SK-N-SH (cell line): Measurements from ENCODE around the gene PLK3. TPM values are rescaled to one million over a fixed set of nuclear protein-coding genes. Genes with fewer than 3 reads are reported as not detected.

Experiments used
- CTCF ChIA-PET: fragments of 300-600, 350-600 bp; formaldehyde crosslinking; extraction: SDS; loops from one replicate; lab custom pipeline; 2021; lab: Yijun Ruan, JAX
- POLR2A ChIA-PET: fragments of 350-600 bp; sonication (Branson Sonifier 250); formaldehyde crosslinking; extraction: SDS; loops from one replicate; lab custom pipeline; 2020; ENCODE audit warnings: antibody characterized with exemption, inconsistent platforms; lab: Yijun Ruan, JAX
- DNase-seq: peaks from one replicate; pipeline ENCODE4 v3.0.0; 2012
- H2AFZ ChIP-seq: fragments of 200-600 bp; sonication (generic); 2 replicates; pipeline ENCODE4 v1.8.1; 2016; ENCODE audit warnings: antibody characterized with exemption, mild to moderate bottlenecking, low read depth
- H3F3A ChIP-seq: fragments of 200-600 bp; sonication (generic); replicated peaks from 2 replicates; pipeline ENCODE3; 2016; ENCODE audit warnings: antibody characterized with exemption, mild to moderate bottlenecking; ENCODE audit not compliant: insufficient read depth
- H3K27ac ChIP-seq, 2 experiments: fragments of 200-500 bp in 1 of 2; fragments of 200-600 bp in 1 of 2; sonication (Bioruptor generic) in 1 of 2; sonication (generic), shearing (Covaris generic) in 1 of 2; 2 replicates each; pipeline versions ENCODE4 v1.5.1 to v1.6.1; 2014 to 2016; ENCODE audit warnings: low read depth in 2 of 2, inconsistent platforms in 1 of 2, low read length in 1 of 2, mild to moderate bottlenecking in 1 of 2, mixed read lengths in 1 of 2
- H3K27me3 ChIP-seq: fragments of 200-600 bp; sonication (generic), shearing (Covaris generic); 2 replicates; pipeline ENCODE4 v1.6.1; 2016; ENCODE audit warnings: mixed run types; ENCODE audit not compliant: insufficient read depth
- H3K36me3 ChIP-seq, 2 experiments: fragments of 200-500 bp in 1 of 2; fragments of 200-600 bp in 1 of 2; sonication (Bioruptor generic) in 1 of 2; sonication (generic) in 1 of 2; replicated peaks in 1 of 2; 2 replicates each; pipeline versions ENCODE3 to v1.5.1; 2014 to 2016; ENCODE audit warnings: low read length in 1 of 2, mild to moderate bottlenecking in 1 of 2; ENCODE audit not compliant: insufficient read depth in 2 of 2, control insufficient read depth in 1 of 2
- H3K4me1 ChIP-seq, 2 experiments: fragments of 200-500 bp in 1 of 2; fragments of 200-600 bp in 1 of 2; sonication (Bioruptor generic) in 1 of 2; sonication (generic), shearing (Covaris generic) in 1 of 2; 2 replicates each; pipeline versions ENCODE4 v1.5.1 to v1.6.1; 2014 to 2016; ENCODE audit warnings: low read depth in 1 of 2, low read length in 1 of 2, mixed run types in 1 of 2; ENCODE audit not compliant: insufficient read depth in 2 of 2, control insufficient read depth in 1 of 2
- H3K4me2 ChIP-seq: fragments of 200-600 bp; sonication (generic), shearing (Covaris generic); 2 replicates; pipeline ENCODE4 v1.6.1; 2017; ENCODE audit warnings: mixed run types
- H3K4me3 ChIP-seq, 2 experiments: fragments of 200-500 bp in 1 of 2; fragments of 200-600 bp in 1 of 2; sonication (Bioruptor generic) in 1 of 2; sonication (generic), shearing (Covaris generic) in 1 of 2; 2 replicates each; pipeline versions ENCODE4 v1.5.1 to v1.8.1; 2014 to 2016; ENCODE audit warnings: low read depth in 2 of 2, inconsistent platforms in 1 of 2, low read length in 1 of 2, mild to moderate bottlenecking in 1 of 2, mixed read lengths in 1 of 2, moderate library complexity in 1 of 2
- H3K79me2 ChIP-seq: fragments of 200-600 bp; sonication (generic); 2 replicates; pipeline ENCODE4 v1.8.1; 2017; ENCODE audit warnings: mild to moderate bottlenecking; ENCODE audit not compliant: insufficient read depth
- H3K9ac ChIP-seq: fragments of 200-600 bp; sonication (generic); 2 replicates; pipeline ENCODE4 v1.6.1; 2017; ENCODE audit warnings: mixed run types
- H3K9me2 ChIP-seq: fragments of 200-600 bp; sonication (generic); 2 replicates; pipeline ENCODE4 v1.6.1; 2017; ENCODE audit warnings: mixed run types
- H3K9me3 ChIP-seq: fragments of 200-600 bp; sonication (generic); 2 replicates; pipeline ENCODE4 v1.6.1; 2017; ENCODE audit warnings: mixed run types, mild to moderate bottlenecking, moderate library complexity
- H4K20me1 ChIP-seq: fragments of 200-600 bp; sonication (generic); 2 replicates; pipeline ENCODE4 v1.6.1; 2017; ENCODE audit warnings: mild to moderate bottlenecking, mixed run types; ENCODE audit not compliant: insufficient read depth
- ELF1 ChIP-seq: IDR thresholded peaks from 2 replicates; pipeline ENCODE4 v1.4.0; 2012
- FOXJ3 ChIP-seq: sonication (generic); formaldehyde crosslinking; IDR thresholded peaks from 2 replicates; pipeline ENCODE4 v1.5.1; 2020; ENCODE audit warnings: mild to moderate bottlenecking, missing genetic modification reagents
- FOXM1 ChIP-seq: IDR thresholded peaks from 2 replicates; pipeline ENCODE4 v1.4.0; 2012; ENCODE audit warnings: low read depth, mild to moderate bottlenecking
- NFIC ChIP-seq: IDR thresholded peaks from 2 replicates; pipeline ENCODE4 v1.4.0; 2012; ENCODE audit warnings: borderline replicate concordance
- POLR2AphosphoS5 ChIP-seq: IDR thresholded peaks from 2 replicates; pipeline ENCODE4 v1.6.1; 2012; ENCODE audit warnings: low read depth, low read length
- RAD21 ChIP-seq: IDR thresholded peaks from 2 replicates; pipeline ENCODE4 v1.6.1; 2012; ENCODE audit warnings: mild to moderate bottlenecking, low read length
- RCOR1 ChIP-seq: fragments of 150-350 bp; IDR thresholded peaks from 2 replicates; pipeline ENCODE4 v1.6.1; 2017; ENCODE audit warnings: antibody characterized with exemption, low read length
- RFX5 ChIP-seq: IDR thresholded peaks from 2 replicates; pipeline ENCODE4 v1.6.1; 2012; ENCODE audit warnings: mild to moderate bottlenecking, improper control_type of control experiment, low read length
- SIN3A ChIP-seq: IDR thresholded peaks from 2 replicates; pipeline ENCODE4 v1.6.1; 2012; ENCODE audit warnings: low read depth, mild to moderate bottlenecking, low read length, moderate library complexity, borderline replicate concordance
- YY1 ChIP-seq: IDR thresholded peaks from 2 replicates; pipeline ENCODE4 v1.4.0; 2012; ENCODE audit warnings: low read depth, mild to moderate bottlenecking
- WGBS: methylation state at CpG from one replicate; pipeline ENCODE4 v1.1.6; 2017; ENCODE audit warnings: low lambda C conversion rate; 5-methylcytosine and 5-hydroxymethylcytosine counted together
- polyA plus RNA-seq, 3 experiments: library from polyadenylated mRNA; depleted of rRNA; stranded (reverse); fragments of >200 nt; gene quantifications; 2 replicates each; pipeline ENCODE4 v1.2.3, GENCODE V29; 2012
- TF ChIP-seq, protein P1 (sequence below): IDR thresholded peaks from 2 replicates; pipeline ENCODE4 v1.4.0; 2012; ENCODE audit warnings: low read depth
- TF ChIP-seq, protein P2 (sequence below): fragments of 200-600 bp; sonication (generic); IDR thresholded peaks from 2 replicates; pipeline ENCODE4 v1.6.1; 2017; ENCODE audit warnings: antibody characterized with exemption, mild to moderate bottlenecking, moderate library complexity

PLK3 gene
- polyA plus RNA-seq, 1 of the 3 experiments (the other 2 are of a cell fraction): 82.8 TPM

DNA sequence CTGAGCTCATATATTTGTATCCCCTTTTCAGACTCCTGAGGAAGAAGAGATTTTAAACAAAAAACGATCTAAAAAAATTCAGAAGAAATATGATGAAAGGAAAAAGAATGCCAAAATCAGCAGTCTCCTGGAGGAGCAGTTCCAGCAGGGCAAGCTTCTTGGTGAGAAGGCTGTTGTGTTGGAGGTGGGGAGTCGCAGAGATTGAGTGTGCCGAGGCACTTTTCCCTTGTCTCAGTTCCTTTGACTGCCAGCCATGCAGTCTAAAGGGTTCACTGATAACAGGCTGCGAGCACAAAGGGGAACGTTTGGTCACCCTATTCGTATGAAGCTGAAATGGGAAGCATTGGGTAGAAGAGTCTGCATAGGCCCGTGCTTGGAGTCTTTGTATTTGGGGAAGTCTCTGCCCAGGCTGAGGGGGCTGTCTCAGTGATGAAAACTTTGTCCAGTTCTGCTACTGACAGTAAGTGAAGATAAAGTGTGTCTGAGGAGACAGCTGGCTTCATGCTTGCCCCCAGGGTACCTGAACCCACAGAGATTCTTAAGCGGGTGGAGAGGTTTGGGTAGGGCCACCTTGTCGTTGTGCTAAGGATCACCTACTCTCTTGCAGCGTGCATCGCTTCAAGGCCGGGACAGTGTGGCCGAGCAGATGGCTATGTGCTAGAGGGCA lies 22.1 kb upstream of the PLK3 start (continued):
- TF ChIP-seq, protein P1, sequence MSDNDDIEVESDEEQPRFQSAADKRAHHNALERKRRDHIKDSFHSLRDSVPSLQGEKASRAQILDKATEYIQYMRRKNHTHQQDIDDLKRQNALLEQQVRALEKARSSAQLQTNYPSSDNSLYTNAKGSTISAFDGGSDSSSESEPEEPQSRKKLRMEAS: no peak
- TF ChIP-seq FOXM1: no peak

DNA sequence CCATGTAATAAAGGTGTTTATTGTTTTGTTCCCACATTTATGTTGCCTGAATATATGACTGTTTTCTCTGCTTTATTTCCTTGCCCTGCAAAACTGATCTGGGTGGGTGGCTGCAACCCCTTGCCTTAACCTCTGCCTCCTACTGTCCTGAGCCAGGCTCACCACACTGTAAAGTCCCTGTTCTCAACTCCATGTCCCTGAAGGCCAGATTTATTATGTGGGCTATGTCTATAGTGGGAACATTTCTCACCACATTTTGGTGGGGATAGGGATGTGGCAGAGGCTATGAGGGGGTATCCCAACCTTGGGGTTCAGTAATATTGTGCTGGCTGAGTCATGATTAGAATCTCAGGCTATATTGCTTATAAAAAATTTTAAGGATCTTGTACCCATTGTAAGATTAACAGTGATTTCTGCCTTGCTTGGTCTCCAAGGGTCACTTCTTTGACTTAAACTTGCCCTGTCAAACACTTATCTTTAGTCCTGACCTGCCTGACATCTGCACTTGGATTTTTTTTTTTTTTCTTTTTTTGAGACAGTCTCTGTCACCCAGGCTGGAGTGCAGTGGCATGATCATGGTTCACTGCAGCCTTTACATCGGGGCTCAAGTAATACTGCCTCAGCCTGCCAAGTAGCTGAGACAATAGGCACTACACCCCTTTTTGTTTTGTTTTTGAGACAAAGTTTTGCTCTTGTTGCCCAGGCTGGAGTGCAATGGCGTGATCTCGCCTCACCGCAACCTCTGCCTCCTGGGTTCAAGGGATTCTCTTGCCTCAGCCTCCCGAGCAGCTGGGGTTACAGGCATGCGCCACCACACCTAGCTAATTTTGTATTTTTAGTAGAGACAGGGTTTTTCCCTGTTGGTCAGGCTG lies 21.2 kb upstream of the PLK3 start:
- no peaks in the 10 kb centered on the region for H3K9me3 ChIP-seq
- POLR2A ChIA-PET: interaction anchor here (0.6 kb wide), 1 partner anchor 36 kb away, joined by 3 read pairs; no protein-coding TSS in a partner anchor
- CTCF ChIA-PET: interaction anchor here (1.3 kb wide), 1 partner anchor 21 kb away, joined by 4 read pairs; the partner anchor contains the start of gene PLK3
- H3K27ac ChIP-seq: no peak overlapping the region
- WGBS: 99% methylated on average over 5 of the region's 6 CpGs
- H3K36me3 ChIP-seq: peaks cover 22 to 58% of the 10 kb centered on the region in 2 experiments
- TF ChIP-seq FOXJ3 (CRISPR knock-in tag): no peak
- TF ChIP-seq SIN3A: no peak
- no peak for TF ChIP-seq RCOR1
- no peak for TF ChIP-seq ELF1
- TF ChIP-seq, protein P1: no peak
- no peak for TF ChIP-seq RFX5
- TF ChIP-seq POLR2AphosphoS5: no peak
- no peak for TF ChIP-seq NFIC
- no peak for TF ChIP-seq YY1
- TF ChIP-seq, protein P2, sequence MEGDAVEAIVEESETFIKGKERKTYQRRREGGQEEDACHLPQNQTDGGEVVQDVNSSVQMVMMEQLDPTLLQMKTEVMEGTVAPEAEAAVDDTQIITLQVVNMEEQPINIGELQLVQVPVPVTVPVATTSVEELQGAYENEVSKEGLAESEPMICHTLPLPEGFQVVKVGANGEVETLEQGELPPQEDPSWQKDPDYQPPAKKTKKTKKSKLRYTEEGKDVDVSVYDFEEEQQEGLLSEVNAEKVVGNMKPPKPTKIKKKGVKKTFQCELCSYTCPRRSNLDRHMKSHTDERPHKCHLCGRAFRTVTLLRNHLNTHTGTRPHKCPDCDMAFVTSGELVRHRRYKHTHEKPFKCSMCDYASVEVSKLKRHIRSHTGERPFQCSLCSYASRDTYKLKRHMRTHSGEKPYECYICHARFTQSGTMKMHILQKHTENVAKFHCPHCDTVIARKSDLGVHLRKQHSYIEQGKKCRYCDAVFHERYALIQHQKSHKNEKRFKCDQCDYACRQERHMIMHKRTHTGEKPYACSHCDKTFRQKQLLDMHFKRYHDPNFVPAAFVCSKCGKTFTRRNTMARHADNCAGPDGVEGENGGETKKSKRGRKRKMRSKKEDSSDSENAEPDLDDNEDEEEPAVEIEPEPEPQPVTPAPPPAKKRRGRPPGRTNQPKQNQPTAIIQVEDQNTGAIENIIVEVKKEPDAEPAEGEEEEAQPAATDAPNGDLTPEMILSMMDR: no peak
- TF ChIP-seq RAD21: no peak
- no peaks in the 10 kb centered on the region for H3K9me2 ChIP-seq
- H3K27me3 ChIP-seq: no peaks in the 10 kb centered on the region
- H4K20me1 ChIP-seq: peaks cover 41% of the 10 kb centered on the region
- peaks cover 14 to 20% of the 10 kb centered on the region in 2 experiments; a peak in 3 of 4 replicates for H3K4me1 ChIP-seq
- no peak overlapping the region for H3K4me3 ChIP-seq
- no peak overlapping the region for H2AFZ ChIP-seq
- H3F3A ChIP-seq: peaks cover 69% of the 10 kb centered on the region
- no peak for DNase-seq
- no peak overlapping the region for H3K9ac ChIP-seq
- H3K79me2 ChIP-seq: peaks cover 56% of the 10 kb centered on the region
- peak overlapping the region; percentile 98 for H3K4me2 ChIP-seq
